ENCODE measurements around the gene SAMD9. TPM values are rescaled to one million over a fixed set of nuclear protein-coding genes. Genes with fewer than 3 reads are reported as not detected.

The SAMD9 gene
- total RNA-seq, 1 donor from 2014 or later = not detected

DNA sequence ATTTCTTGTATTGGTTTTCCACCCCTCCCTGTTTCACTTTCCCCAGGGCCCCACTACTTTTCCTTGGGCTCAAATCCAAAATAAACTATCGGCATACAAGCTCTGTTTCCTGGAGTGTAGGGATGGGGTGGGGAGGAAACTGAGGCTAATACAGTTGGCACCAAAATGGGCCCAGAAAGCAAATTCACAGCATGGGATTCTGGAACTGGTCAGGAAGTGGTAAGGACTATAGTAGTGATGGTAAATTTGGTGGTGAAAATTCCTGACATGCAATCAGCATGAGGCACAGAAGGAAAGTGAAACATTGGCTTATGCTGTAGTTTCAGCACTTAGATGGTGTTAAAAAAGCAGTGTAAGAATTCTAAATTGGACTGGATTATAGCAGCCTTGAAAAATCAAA lies 39.1 kb upstream of the SAMD9 start:
- no peaks in the 10 kb centered on the region for H4K20me1 ChIP-seq (ENCODE audit: low read depth)
- Mint-ChIP-seq H3K9me3 (no peaks in the 10 kb centered on the region), H3K4me1 (peaks cover 2% of the 10 kb centered on the region), H3K27ac (no peak overlapping the region), H3K4me3 (no peak overlapping the region), H3K27me3 (ENCODE audit: insufficient read depth, low read depth) (no peaks in the 10 kb centered on the region), H3K36me3 (no peaks in the 10 kb centered on the region)
- H3K36me3 ChIP-seq = no peaks in the 10 kb centered on the region
- H2AFZ ChIP-seq (replicated peaks) = no peak overlapping the region
- TF ChIP-seq, protein P1, sequence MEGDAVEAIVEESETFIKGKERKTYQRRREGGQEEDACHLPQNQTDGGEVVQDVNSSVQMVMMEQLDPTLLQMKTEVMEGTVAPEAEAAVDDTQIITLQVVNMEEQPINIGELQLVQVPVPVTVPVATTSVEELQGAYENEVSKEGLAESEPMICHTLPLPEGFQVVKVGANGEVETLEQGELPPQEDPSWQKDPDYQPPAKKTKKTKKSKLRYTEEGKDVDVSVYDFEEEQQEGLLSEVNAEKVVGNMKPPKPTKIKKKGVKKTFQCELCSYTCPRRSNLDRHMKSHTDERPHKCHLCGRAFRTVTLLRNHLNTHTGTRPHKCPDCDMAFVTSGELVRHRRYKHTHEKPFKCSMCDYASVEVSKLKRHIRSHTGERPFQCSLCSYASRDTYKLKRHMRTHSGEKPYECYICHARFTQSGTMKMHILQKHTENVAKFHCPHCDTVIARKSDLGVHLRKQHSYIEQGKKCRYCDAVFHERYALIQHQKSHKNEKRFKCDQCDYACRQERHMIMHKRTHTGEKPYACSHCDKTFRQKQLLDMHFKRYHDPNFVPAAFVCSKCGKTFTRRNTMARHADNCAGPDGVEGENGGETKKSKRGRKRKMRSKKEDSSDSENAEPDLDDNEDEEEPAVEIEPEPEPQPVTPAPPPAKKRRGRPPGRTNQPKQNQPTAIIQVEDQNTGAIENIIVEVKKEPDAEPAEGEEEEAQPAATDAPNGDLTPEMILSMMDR (IDR thresholded peaks at IDR 0.05) = no peak
- no peak for TF ChIP-seq EZH2phosphoT487 (IDR thresholded peaks at IDR 0.05)
- no peak for TF ChIP-seq EZH2 (IDR thresholded peaks at IDR 0.05)
- H3K4me3 ChIP-seq = no peak overlapping the region
- peaks cover 15% of the 10 kb centered on the region for H3K4me1 ChIP-seq
- no peak overlapping the region for H3K4me2 ChIP-seq
- DNase-seq (ENCODE audit: low spot score) = no peak
- H3K27me3 ChIP-seq = no peaks in the 10 kb centered on the region
- no peaks in the 10 kb centered on the region for H3K79me2 ChIP-seq (ENCODE audit: low read depth)
- no peak overlapping the region for H3K27ac ChIP-seq
- no peaks in the 10 kb centered on the region for H3K9me3 ChIP-seq (ENCODE audit: low read depth)
- H3K9ac ChIP-seq = no peak overlapping the region
- no peaks in the 10 kb centered on the region for H3F3A ChIP-seq (ENCODE audit: low read depth)

DNA sequence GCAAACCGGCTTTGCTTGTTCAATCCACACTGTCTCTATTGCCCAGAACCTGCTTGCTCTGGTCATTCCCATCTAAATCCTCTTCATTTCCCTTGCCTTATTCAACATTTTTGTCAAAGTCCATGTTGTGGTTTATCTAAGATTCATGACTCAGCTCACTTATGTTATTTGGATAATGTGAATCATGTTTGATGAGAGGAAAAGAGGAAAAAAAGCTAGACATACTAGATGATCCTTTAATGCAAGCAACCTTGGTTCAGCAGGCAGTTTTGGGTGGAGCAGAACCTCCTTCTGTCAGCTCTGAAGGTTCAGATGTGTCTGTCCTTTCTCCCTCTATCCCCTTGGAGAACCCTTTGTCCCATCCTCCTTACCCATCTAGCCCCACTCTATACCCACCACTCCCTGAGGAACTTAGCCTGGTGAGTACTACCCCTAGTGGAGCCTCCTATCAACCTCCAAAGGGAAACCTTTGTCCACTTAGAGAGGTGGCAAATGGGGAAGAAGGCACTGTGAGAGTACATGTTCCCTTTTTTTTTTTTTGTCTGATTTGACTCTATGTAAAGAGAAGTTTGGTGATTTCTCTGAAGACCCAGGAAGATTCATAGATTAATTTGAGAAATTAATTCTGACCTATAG lies 32.5 kb upstream of the SAMD9 start:
- no peak overlapping the region for H3K27ac ChIP-seq
- H2AFZ ChIP-seq (replicated peaks) = no peak overlapping the region
- Mint-ChIP-seq H3K4me3 (no peak overlapping the region), H3K36me3 (no peaks in the 10 kb centered on the region), H3K9me3 (no peaks in the 10 kb centered on the region), H3K27me3 (ENCODE audit: insufficient read depth, low read depth) (no peaks in the 10 kb centered on the region), H3K4me1 (peaks cover 9% of the 10 kb centered on the region), H3K27ac (no peak overlapping the region)
- no peak overlapping the region for H3K9ac ChIP-seq
- no peaks in the 10 kb centered on the region for H4K20me1 ChIP-seq (ENCODE audit: low read depth)
- H3K4me2 ChIP-seq = no peak overlapping the region
- H3K4me3 ChIP-seq = no peak overlapping the region
- H3K4me1 ChIP-seq = peaks cover 43% of the 10 kb centered on the region
- TF ChIP-seq, protein P1 (IDR thresholded peaks at IDR 0.05) = no peak
- TF ChIP-seq EZH2phosphoT487 (IDR thresholded peaks at IDR 0.05) (no peak), EZH2 (IDR thresholded peaks at IDR 0.05) (no peak)
- H3K79me2 ChIP-seq (ENCODE audit: low read depth) = no peaks in the 10 kb centered on the region
- no peaks in the 10 kb centered on the region for H3F3A ChIP-seq (ENCODE audit: low read depth)
- no peaks in the 10 kb centered on the region for H3K36me3 ChIP-seq
- no peaks in the 10 kb centered on the region for H3K9me3 ChIP-seq (ENCODE audit: low read depth)
- H3K27me3 ChIP-seq = no peaks in the 10 kb centered on the region
- DNase-seq (ENCODE audit: low spot score) = no peak

GRCh38 chr7:93148727-93149126 lies 30.9 kb upstream of the SAMD9 start:
- Histone ChIP-seq H3K27ac (no peak overlapping the region), H3K4me3 (no peak overlapping the region), H2AFZ (replicated peaks) (no peak overlapping the region), H3K36me3 (no peaks in the 10 kb centered on the region), H3K9ac (no peak overlapping the region), H3K4me2 (no peak overlapping the region), H3K9me3 (ENCODE audit: low read depth) (no peaks in the 10 kb centered on the region), H4K20me1 (ENCODE audit: low read depth) (no peaks in the 10 kb centered on the region), H3K4me1 (peaks cover 40% of the 10 kb centered on the region), H3F3A (ENCODE audit: low read depth) (no peaks in the 10 kb centered on the region), H3K79me2 (ENCODE audit: low read depth) (no peaks in the 10 kb centered on the region), H3K27me3 (no peaks in the 10 kb centered on the region)
- Mint-ChIP-seq H3K4me1 (peaks cover 7% of the 10 kb centered on the region), H3K9me3 (no peaks in the 10 kb centered on the region), H3K4me3 (no peak overlapping the region), H3K27ac (no peak overlapping the region), H3K27me3 (ENCODE audit: insufficient read depth, low read depth) (no peaks in the 10 kb centered on the region), H3K36me3 (no peaks in the 10 kb centered on the region)
- TF ChIP-seq, protein P1 (IDR thresholded peaks at IDR 0.05) = no peak
- no peak for DNase-seq (ENCODE audit: low spot score)
